H1 (cell line): ENCODE data around the gene AVPR1B. TPM values are rescaled to one million over a fixed set of nuclear protein-coding genes. Genes with fewer than 3 reads are reported as not detected.

Experiments
- CTCF ChIA-PET: fragments of 300-600 bp; sonication (Branson Sonifier 250); formaldehyde crosslinking; loops from one replicate; lab custom pipeline; 2021; ENCODE audit not compliant: partially characterized antibody; lab: Charles Lee
- POLR2A ChIA-PET: fragments of 300-600 bp; sonication (Branson Sonifier 250); formaldehyde crosslinking; loops from one replicate; lab custom pipeline; 2021; ENCODE audit warnings: inconsistent platforms; ENCODE audit not compliant: partially characterized antibody; lab: Charles Lee
- DNase-seq, 2 experiments: peaks; one replicate each; pipeline versions ENCODE4 v3.0.0 to v3.0.0-alpha.2; 2010 to 2022; ENCODE audit warnings: low spot score in 2 of 2, low read depth in 1 of 2, mixed read lengths in 1 of 2
- FAIRE-seq: peaks from 2 replicates; lab custom pipeline; 2011; peaks lifted over from hg19 to GRCh38; lab: Jason Lieb, UNC
- H2AFZ ChIP-seq: 2 replicates; pipeline ENCODE4 v1.8.1; 2012; ENCODE audit warnings: low read length, inconsistent platforms
- H2AK5ac ChIP-seq: 2 replicates; pipeline ENCODE4 v1.6.1; 2013; ENCODE audit warnings: low read depth, low read length
- H2BK120ac ChIP-seq: replicated peaks from 2 replicates; pipeline ENCODE3; 2013; ENCODE audit warnings: low read depth, low read length, inconsistent platforms
- H2BK12ac ChIP-seq: 2 replicates; pipeline ENCODE4 v1.6.1; 2013; ENCODE audit warnings: low read depth, low read length
- H2BK15ac ChIP-seq: 2 replicates; pipeline ENCODE4 v1.6.1; 2013; ENCODE audit warnings: low read length
- H2BK20ac ChIP-seq: 2 replicates; pipeline ENCODE4 v1.6.1; 2013; ENCODE audit warnings: low read length
- H2BK5ac ChIP-seq: 2 replicates; pipeline ENCODE4 v1.6.1; 2013; ENCODE audit warnings: low read depth, low read length
- H3K14ac ChIP-seq: 2 replicates; pipeline ENCODE4 v1.6.1; 2013; ENCODE audit warnings: inconsistent platforms; ENCODE audit not compliant: insufficient read length
- H3K18ac ChIP-seq: 2 replicates; pipeline ENCODE4 v1.6.1; 2013; ENCODE audit warnings: low read length; ENCODE audit errors: extremely low read depth
- H3K23ac ChIP-seq: 2 replicates; pipeline ENCODE4 v1.6.1; 2013; ENCODE audit warnings: inconsistent platforms; ENCODE audit not compliant: insufficient read length
- H3K23me2 ChIP-seq: 2 replicates; pipeline ENCODE4 v1.6.1; 2013; ENCODE audit warnings: low read depth, low read length
- H3K27ac ChIP-seq: 2 replicates; pipeline ENCODE4 v1.6.1; 2011; ENCODE audit warnings: low read depth, low read length, inconsistent platforms
- H3K27me3 ChIP-seq, 4 experiments: replicated peaks in 1 of 4; 1 replicate in 1 of 4; 2 replicates in 3 of 4; pipeline versions ENCODE4 v1.6.1 to v1.8.1; 2011 to 2013; ENCODE audit warnings: low read length in 3 of 4, mild to moderate bottlenecking in 3 of 4, inconsistent platforms in 2 of 4, mixed read lengths in 2 of 4, moderate library complexity in 1 of 4; ENCODE audit not compliant: control insufficient read depth in 3 of 4, insufficient read depth in 3 of 4; ENCODE audit errors: extremely low read depth in 1 of 4
- H3K36me3 ChIP-seq, 4 experiments: 2 replicates each; pipeline versions ENCODE4 v1.6.1 to v1.8.1; 2011 to 2013; ENCODE audit warnings: mild to moderate bottlenecking in 4 of 4, low read length in 3 of 4, moderate library complexity in 2 of 4, control low read depth in 1 of 4, inconsistent platforms in 1 of 4; ENCODE audit not compliant: insufficient read depth in 4 of 4, control insufficient read depth in 2 of 4
- H3K4ac ChIP-seq: replicated peaks from 2 replicates; pipeline ENCODE3; 2013; ENCODE audit warnings: low read length, low read depth, mixed read lengths, inconsistent platforms; ENCODE audit not compliant: insufficient read length
- H3K4me1 ChIP-seq, 4 experiments: replicated peaks in 1 of 4; 1 replicate in 1 of 4; 2 replicates in 3 of 4; pipeline versions ENCODE4 v1.6.1 to v1.8.1; 2011 to 2013; ENCODE audit warnings: low read length in 3 of 4, inconsistent platforms in 2 of 4, mixed read lengths in 1 of 4; ENCODE audit not compliant: insufficient read depth in 4 of 4, control insufficient read depth in 3 of 4
- H3K4me2 ChIP-seq, 2 experiments: 2 replicates each; pipeline versions ENCODE4 v1.6.1 to v1.8.1; 2011 to 2013; ENCODE audit warnings: low read depth in 2 of 2, low read length in 2 of 2, control low read depth in 1 of 2, inconsistent platforms in 1 of 2, mild to moderate bottlenecking in 1 of 2; ENCODE audit not compliant: insufficient read depth in 1 of 2
- H3K4me3 ChIP-seq, 4 experiments: fragments of 200-600, 300-600 bp in 1 of 4; sonication (generic), shearing (Covaris generic), sonication (Bioruptor Twin) in 1 of 4; 2 replicates each; pipeline versions ENCODE4 v1.5.1 to v1.8.1; 2011 to 2016; ENCODE audit warnings: low read length in 4 of 4, low read depth in 3 of 4, control low read depth in 2 of 4, inconsistent platforms in 2 of 4, mild to moderate bottlenecking in 2 of 4, mixed read lengths in 1 of 4, moderate library complexity in 1 of 4; ENCODE audit not compliant: insufficient read depth in 2 of 4; ENCODE audit errors: extremely low read depth in 1 of 4
- H3K56ac ChIP-seq: replicated peaks from 2 replicates; pipeline ENCODE3; 2013; ENCODE audit warnings: low read depth, mild to moderate bottlenecking, mixed read lengths, low read length, inconsistent platforms; ENCODE audit not compliant: insufficient read length
- H3K79me1 ChIP-seq: 2 replicates; pipeline ENCODE4 v1.6.1; 2013; ENCODE audit warnings: low read depth, low read length, control low read depth
- H3K79me2 ChIP-seq, 2 experiments: 2 replicates each; pipeline versions ENCODE4 v1.6.1 to v1.8.1; 2012 to 2013; ENCODE audit warnings: low read length in 2 of 2, mild to moderate bottlenecking in 2 of 2, inconsistent platforms in 1 of 2; ENCODE audit not compliant: insufficient read depth in 2 of 2, control insufficient read depth in 1 of 2
- H3K9ac ChIP-seq, 4 experiments: replicated peaks in 1 of 4; 1 replicate in 1 of 4; 2 replicates in 3 of 4; pipeline versions ENCODE4 v1.6.1 to v1.8.1; 2011 to 2013; ENCODE audit warnings: low read depth in 3 of 4, low read length in 3 of 4, control low read depth in 2 of 4, mild to moderate bottlenecking in 2 of 4, moderate library complexity in 2 of 4, inconsistent platforms in 1 of 4; ENCODE audit errors: extremely low read depth in 1 of 4
- H3K9me3 ChIP-seq, 2 experiments: 2 replicates each; pipeline versions ENCODE4 v1.6.1 to v1.8.1; 2012 to 2013; ENCODE audit warnings: mild to moderate bottlenecking in 2 of 2, moderate library complexity in 2 of 2, control low read depth in 1 of 2, inconsistent platforms in 1 of 2, low read depth in 1 of 2, low read length in 1 of 2, mixed read lengths in 1 of 2; ENCODE audit not compliant: insufficient read depth in 2 of 2
- H4K20me1 ChIP-seq, 2 experiments: replicated peaks in 1 of 2; 2 replicates each; pipeline versions ENCODE3 to v1.8.1; 2011 to 2013; ENCODE audit warnings: inconsistent platforms in 2 of 2, low read length in 2 of 2, mild to moderate bottlenecking in 1 of 2; ENCODE audit not compliant: insufficient read depth in 2 of 2, control insufficient read depth in 1 of 2
- H4K5ac ChIP-seq: 2 replicates; pipeline ENCODE4 v1.6.1; 2013; ENCODE audit warnings: low read length, low read depth, mixed read lengths, inconsistent platforms; ENCODE audit not compliant: insufficient read length
- H4K8ac ChIP-seq: 2 replicates; pipeline ENCODE4 v1.8.0; 2013; ENCODE audit warnings: mild to moderate bottlenecking, moderate library complexity, low read length, inconsistent platforms; ENCODE audit not compliant: insufficient read depth; ENCODE audit errors: extremely low read depth
- H4K91ac ChIP-seq: replicated peaks from 2 replicates; pipeline ENCODE3; 2013; ENCODE audit warnings: low read length, mixed read lengths, inconsistent platforms; ENCODE audit not compliant: insufficient read length
- BCL11A ChIP-seq, 2 experiments: IDR thresholded peaks; one replicate each; pipeline ENCODE4 v1.6.1; 2011; ENCODE audit warnings: low read depth in 2 of 2, low read length in 2 of 2, mild to moderate bottlenecking in 2 of 2
- CHD1 ChIP-seq: IDR thresholded peaks from 2 replicates; pipeline ENCODE4 v1.6.1; 2012; ENCODE audit warnings: low read depth, low read length, improper control_type of control experiment
- CREB1 ChIP-seq: IDR thresholded peaks from 2 replicates; pipeline ENCODE4 v1.6.1; 2012; ENCODE audit warnings: inconsistent platforms
- EGR1 ChIP-seq: IDR thresholded peaks from 2 replicates; pipeline ENCODE4 v1.6.1; 2011; ENCODE audit warnings: low read depth, low read length, borderline replicate concordance
- GABPA ChIP-seq: IDR thresholded peaks from 2 replicates; pipeline ENCODE4 v1.6.1; 2011; ENCODE audit warnings: mild to moderate bottlenecking, low read length, moderate library complexity, borderline replicate concordance; ENCODE audit not compliant: insufficient read depth
- KDM4A ChIP-seq: IDR thresholded peaks from one replicate; pipeline ENCODE4 v1.7.1; 2012; ENCODE audit warnings: low read depth, mild to moderate bottlenecking, moderate library complexity, low read length, inconsistent platforms; ENCODE audit not compliant: severe bottlenecking
- POLR2A ChIP-seq, 2 experiments: IDR thresholded peaks; 1 replicate in 1 of 2; 2 replicates in 1 of 2; pipeline ENCODE4 v1.6.1; 2011; ENCODE audit warnings: low read depth in 2 of 2, low read length in 2 of 2, mild to moderate bottlenecking in 2 of 2; ENCODE audit errors: control extremely low read depth in 1 of 2
- POU5F1 ChIP-seq: IDR thresholded peaks from 2 replicates; pipeline ENCODE4 v1.6.1; 2011; ENCODE audit warnings: low read depth, mild to moderate bottlenecking, low read length, moderate library complexity
- RBBP5 ChIP-seq: IDR thresholded peaks from 2 replicates; pipeline ENCODE4 v1.7.1; 2012; ENCODE audit warnings: low read depth, mild to moderate bottlenecking, inconsistent platforms, low read length, moderate library complexity, borderline replicate concordance
- SIX5 ChIP-seq: IDR thresholded peaks from 2 replicates; pipeline ENCODE4 v1.6.1; 2011; ENCODE audit warnings: mild to moderate bottlenecking, low read depth, low read length
- SP1 ChIP-seq: IDR thresholded peaks from 2 replicates; pipeline ENCODE4 v1.6.1; 2011; ENCODE audit warnings: low read depth, low read length
- SUZ12 ChIP-seq: fragments of 200-600 bp; sonication (generic); IDR thresholded peaks from 2 replicates; pipeline ENCODE4 v1.6.1; 2012; ENCODE audit warnings: mild to moderate bottlenecking, inconsistent platforms, low read length, moderate library complexity, mixed read lengths
- TAF7 ChIP-seq: optimal IDR thresholded peaks from 2 replicates; pipeline ENCODE3; 2011; ENCODE audit warnings: low read depth, mild to moderate bottlenecking, inconsistent platforms, low read length, moderate library complexity, borderline replicate concordance
- ZNF274 ChIP-seq: IDR thresholded peaks from 2 replicates; pipeline ENCODE4 v1.7.0; 2012; ENCODE audit warnings: low read length, borderline replicate concordance; ENCODE audit errors: extremely low read depth
- WGBS, 2 experiments: shearing (Covaris generic) in 1 of 2; methylation state at CpG; one replicate each; pipeline versions ENCODE4 v1.1.6 to v1.1.7; 2013 to 2015; ENCODE audit warnings: low lambda C conversion rate in 2 of 2, mixed read lengths in 2 of 2, inconsistent platforms in 1 of 2, low coverage in 1 of 2, missing lambda C conversion rate in 1 of 2; ENCODE audit not compliant: insufficient replicate concordance in 2 of 2, insufficient coverage in 1 of 2, insufficient read length in 1 of 2; ENCODE audit errors: extremely low coverage in 1 of 2, missing lambda C conversion rate in 1 of 2; 5-methylcytosine and 5-hydroxymethylcytosine counted together
- polyA plus RNA-seq, 7 experiments: library from polyadenylated mRNA; depleted of rRNA in 3 of 7; stranded (reverse) in 5 of 7; unstranded in 2 of 7; fragments of >200 nt in 5 of 7; fragments of 200-250 nt in 2 of 7; gene quantifications; 1 replicate in 5 of 7; 2 replicates in 1 of 7; 4 replicates in 1 of 7; pipeline versions ENCODE4 v1.2.1 to v1.2.3, GENCODE V29; 2011 to 2013; ENCODE audit warnings: missing spikeins in 2 of 7, mixed read lengths in 2 of 7
- total RNA-seq: library from RNA; stranded (reverse); fragmentation: NEBNext Ultra II Directional; extraction: Animal tissue kit (Norgen Biotek cat#: 25700); gene quantifications from 2 replicates; pipeline ENCODE4 v1.2.1, GENCODE V29; 2021
- TF ChIP-seq, protein P1 (sequence below): IDR thresholded peaks from 2 replicates; pipeline ENCODE4 v1.6.1; 2011; ENCODE audit warnings: low read depth, mild to moderate bottlenecking, low read length; ENCODE audit not compliant: insufficient read depth

The AVPR1B gene
- total and polyA plus RNA-seq, 2 of the 8 experiments (the other 6 are each of a cell fraction or from before 2014, with no cell fraction given), result 0.29 to 0.50 TPM

GRCh38 chr1:206143537-206144172 is 26.5 kb upstream of the AVPR1B start:
- Histone ChIP-seq H4K91ac (no peak overlapping the region), H3K4me1 (no peaks in the 10 kb centered on the region), H3K23me2 (no peaks in the 10 kb centered on the region), H4K20me1 (no peaks in the 10 kb centered on the region), H3K79me2 (no peaks in the 10 kb centered on the region), H2BK5ac (no peak overlapping the region), H4K8ac (no peak overlapping the region), H3K14ac (no peak overlapping the region), H3K4me3 (no peak overlapping the region), H3K4me2 (no peak overlapping the region), H4K5ac (no peak overlapping the region), H3K4ac (no peak overlapping the region), H3K9me3 (no peaks in the 10 kb centered on the region), H2BK12ac (no peak overlapping the region), H2AFZ (no peak overlapping the region), H3K27me3 (no peaks in the 10 kb centered on the region), H3K18ac (no peak overlapping the region), H3K23ac (no peak overlapping the region), H2BK20ac (no peak overlapping the region), H3K36me3 (no peaks in the 10 kb centered on the region), H3K27ac (no peak overlapping the region), H2BK120ac (no peak overlapping the region), H3K79me1 (no peaks in the 10 kb centered on the region), H2AK5ac (no peak overlapping the region), H2BK15ac (no peak overlapping the region), H3K9ac (no peak overlapping the region), H3K56ac (no peak overlapping the region)
- ChIA-PET POLR2A (no interaction called here), CTCF (no interaction called here)
- FAIRE-seq (no peak), DNase-seq (no peak)
- WGBS, 2 experiments, result 91% methylated on average over 15 of the region's 15 CpGs; no CpG with 5 or more reads in 1 of the 2 experiments
- TF ChIP-seq GABPA (no peak), ZNF274 (no peak), CHD1 (no peak), SP1 (no peak), RBBP5 (no peak), SUZ12 (no peak), POLR2A (IDR thresholded peaks at IDR 0.05; ENCODE audit: control extremely low read depth in 1 of 2, low read depth in 2 of 2, low read length in 2 of 2) (no peak), TAF7 (no peak), CREB1 (no peak), EGR1 (no peak), BCL11A (IDR thresholded peaks at IDR 0.05; ENCODE audit: low read depth in 2 of 2, low read length in 2 of 2) (no peak), POU5F1 (no peak), KDM4A (no peak), SIX5 (no peak)
- TF ChIP-seq, protein P1, sequence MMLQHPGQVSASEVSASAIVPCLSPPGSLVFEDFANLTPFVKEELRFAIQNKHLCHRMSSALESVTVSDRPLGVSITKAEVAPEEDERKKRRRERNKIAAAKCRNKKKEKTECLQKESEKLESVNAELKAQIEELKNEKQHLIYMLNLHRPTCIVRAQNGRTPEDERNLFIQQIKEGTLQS, result no peak
